ENCODE results near the gene ANKS1B.

ANKS1B gene

DNA sequence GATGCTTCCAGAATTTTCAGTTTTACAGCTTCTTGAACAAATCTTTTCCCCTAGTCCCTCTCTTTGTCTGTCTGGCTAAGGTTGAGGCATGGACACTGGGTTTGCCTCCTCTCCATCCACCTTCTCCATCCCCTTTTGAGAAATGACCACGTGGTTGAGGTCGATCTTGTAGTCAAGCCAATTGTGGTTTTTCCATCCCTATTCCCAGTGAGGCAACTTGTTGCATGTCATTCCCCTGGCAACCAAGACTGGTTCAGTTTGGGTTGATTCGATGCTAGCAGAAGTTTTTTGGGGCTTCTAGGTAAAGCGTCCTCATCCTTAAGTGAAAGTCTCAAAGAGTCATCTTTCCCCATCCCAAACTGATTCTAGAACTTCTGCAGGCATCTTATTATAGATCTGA, 1038.9 kb downstream of the ANKS1B start:
- DNase-seq (ENCODE audit: low read depth in 2 of 2): no peak

GRCh38 chr12:98939926-98940325, 1044.8 kb downstream of the ANKS1B start:
- DNase-seq (ENCODE audit: low read depth in 2 of 2): no peak

DNA sequence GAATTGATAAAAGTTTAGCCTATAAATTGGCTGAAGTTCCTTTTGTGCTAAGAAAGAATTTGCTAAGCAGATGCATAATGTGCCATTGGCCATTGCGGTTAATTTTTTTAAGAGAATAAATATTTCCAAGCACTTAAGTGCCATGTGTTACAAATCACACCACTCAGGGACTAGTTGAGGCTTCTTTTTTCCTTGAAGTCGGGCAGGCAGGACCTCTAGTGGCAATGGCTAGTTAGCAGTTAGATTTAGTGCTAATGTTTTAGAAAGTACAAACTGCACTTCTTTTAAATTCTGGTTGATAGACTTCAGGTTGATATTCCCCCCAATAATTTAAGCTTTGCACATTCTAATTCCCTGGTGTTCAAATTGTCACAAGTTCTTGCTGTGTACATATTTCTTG, 1045.4 kb downstream of the ANKS1B start:
- DNase-seq (ENCODE audit: low read depth in 2 of 2): no peak

DNA sequence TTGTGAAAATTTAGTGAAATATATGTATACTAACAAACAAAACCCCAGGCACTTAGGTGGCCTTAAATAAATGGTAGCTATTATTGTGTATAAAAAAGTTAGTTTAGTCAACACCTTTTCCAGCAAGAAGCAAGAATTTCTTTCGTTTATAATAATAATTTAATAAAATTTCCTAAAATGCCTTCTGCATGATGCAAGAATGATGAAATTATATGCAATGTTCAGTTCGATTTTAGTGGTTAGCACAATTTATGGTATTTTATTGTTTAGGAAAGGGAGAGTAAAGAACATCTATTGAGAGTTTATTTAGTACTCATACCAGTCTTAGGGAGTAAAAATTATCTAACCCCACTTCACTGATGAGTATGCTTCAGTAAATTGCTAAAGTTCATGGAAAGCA, 1048.9 kb downstream of the ANKS1B start:
- no peak for DNase-seq (ENCODE audit: low read depth in 2 of 2)

DNA sequence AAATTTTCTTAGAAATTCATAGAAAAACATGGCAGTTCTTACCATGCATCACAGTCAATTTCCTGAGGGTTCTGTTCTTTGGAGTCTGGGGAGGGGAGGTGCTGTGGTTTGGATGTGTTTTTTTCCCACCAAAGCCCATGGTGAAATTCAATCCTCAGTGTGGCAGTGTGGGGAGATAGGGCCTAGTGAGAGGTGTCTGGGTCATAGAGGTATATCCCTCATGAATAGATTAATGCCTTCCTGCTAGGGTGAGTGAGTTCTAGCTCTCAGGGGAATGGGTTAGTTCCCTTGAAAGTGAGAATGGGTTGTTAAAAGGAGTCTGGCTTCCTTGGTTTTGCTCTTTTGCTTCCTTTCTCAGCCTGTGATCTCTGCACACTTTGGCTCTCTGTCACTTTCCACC, 1061.9 kb downstream of the ANKS1B start:
- no peak for DNase-seq (ENCODE audit: low read depth in 2 of 2)

DNA sequence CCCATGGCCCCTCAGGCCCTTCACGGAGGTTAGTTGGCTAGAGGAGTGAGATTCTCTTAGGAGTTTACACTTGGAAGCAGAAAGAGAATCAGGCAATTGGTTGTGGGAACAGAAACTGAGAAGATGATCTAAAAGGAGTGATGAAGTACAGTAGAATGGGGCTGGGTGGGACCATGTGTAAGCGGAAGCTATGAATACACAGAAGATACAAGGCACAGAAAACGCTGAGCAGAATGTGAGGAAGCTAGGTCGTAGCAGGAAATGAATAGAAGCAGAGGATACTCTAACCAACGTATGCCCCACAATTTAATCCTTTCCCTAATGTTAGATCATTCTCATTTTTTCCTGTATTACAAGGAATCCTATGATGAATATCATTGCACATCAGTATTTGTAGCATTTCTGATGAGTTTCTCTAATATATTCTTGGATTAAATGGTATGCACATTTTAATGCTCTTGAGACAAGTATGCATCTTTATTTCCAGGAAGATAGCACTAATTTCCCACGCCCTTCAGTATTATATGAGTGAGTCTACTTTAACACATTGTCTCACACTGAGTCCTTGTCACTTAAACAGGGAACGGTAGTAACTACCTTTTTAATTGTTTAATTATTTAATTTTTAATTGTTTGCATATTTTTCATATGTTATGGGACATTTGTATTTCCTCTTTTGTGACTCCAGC, 1066.4 kb downstream of the ANKS1B start:
- no peak for DNase-seq (ENCODE audit: low read depth in 2 of 2)

- no peak for DNase-seq (ENCODE audit: low read depth in 2 of 2)
Observed at GRCh38 chr12:98916106-98916505, 1068.6 kb downstream of the ANKS1B start.

GRCh38 chr12:98912401-98912974, 1072.2 kb downstream of the ANKS1B start:
- no peak for DNase-seq (ENCODE audit: low read depth in 2 of 2)

GRCh38 chr12:98911396-98911795, 1073.3 kb downstream of the ANKS1B start:
- DNase-seq (ENCODE audit: low read depth in 2 of 2): no peak

DNA sequence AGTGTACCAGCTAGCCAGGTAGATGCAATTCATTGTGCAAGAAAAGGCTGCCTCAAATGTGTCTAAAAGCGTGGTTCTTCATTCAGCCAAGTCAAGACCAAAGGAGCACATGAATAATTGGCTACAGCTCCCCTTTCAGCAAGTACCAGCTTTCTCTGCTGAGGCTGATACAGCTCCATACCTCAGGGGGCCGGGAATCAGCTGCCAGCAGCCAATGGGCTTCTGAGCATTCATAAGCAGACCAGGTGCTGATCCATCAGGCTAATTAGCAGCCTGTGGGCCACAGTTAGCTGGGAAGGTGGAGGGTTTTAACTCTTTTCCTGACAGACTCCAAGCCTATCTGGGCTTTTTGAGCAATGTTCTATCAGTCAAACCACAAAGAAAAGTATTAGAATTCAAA, 1075.0 kb downstream of the ANKS1B start:
- DNase-seq (ENCODE audit: low read depth in 2 of 2): no peak

DNA sequence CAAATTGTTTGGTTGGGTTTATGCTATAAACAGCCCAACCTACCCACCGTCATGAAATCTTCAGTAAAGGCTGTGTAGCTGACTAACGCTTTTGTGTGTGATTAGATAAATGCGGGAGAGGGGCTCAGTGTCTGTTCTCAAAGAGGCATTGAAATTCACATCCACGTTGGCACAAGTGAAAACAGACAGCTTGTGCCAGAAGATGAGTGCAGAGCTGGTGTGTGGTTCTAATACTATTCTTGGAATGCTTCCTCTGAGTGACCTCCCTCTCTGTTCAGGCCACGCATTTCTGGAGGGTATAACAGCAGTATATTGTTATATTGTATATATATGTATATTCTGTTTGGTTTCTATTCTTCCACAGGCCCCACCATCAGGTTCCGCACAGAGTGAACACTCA, 1075.9 kb downstream of the ANKS1B start:
- no peak for DNase-seq (ENCODE audit: low read depth in 2 of 2)

GRCh38 chr12:98903875-98904274, 1080.9 kb downstream of the ANKS1B start:
- no peak for DNase-seq (ENCODE audit: low read depth in 2 of 2)

GRCh38 chr12:98901189-98901588, 1083.5 kb downstream of the ANKS1B start:
- DNase-seq (ENCODE audit: low read depth in 2 of 2): no peak

DNA sequence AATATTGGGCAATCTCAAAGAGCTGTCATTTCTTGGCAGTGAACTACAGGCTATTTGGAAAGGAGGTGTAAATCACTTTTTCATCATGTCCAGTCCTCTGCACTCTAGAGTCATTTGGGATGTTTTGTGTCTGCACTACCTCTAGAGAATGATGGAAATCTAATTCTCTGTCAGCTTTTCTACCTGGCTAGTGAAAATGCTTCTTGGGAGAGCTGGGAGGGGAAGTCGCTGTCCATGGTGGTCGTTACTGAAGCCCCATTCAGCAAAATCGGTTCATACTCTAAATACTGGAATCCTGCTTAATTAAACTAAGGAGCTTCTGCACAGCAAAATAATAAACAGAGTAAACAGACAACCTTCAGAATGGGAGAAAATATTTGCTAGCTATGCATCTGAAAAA, 1087.8 kb downstream of the ANKS1B start:
- DNase-seq (ENCODE audit: low read depth in 2 of 2): no peak

DNA sequence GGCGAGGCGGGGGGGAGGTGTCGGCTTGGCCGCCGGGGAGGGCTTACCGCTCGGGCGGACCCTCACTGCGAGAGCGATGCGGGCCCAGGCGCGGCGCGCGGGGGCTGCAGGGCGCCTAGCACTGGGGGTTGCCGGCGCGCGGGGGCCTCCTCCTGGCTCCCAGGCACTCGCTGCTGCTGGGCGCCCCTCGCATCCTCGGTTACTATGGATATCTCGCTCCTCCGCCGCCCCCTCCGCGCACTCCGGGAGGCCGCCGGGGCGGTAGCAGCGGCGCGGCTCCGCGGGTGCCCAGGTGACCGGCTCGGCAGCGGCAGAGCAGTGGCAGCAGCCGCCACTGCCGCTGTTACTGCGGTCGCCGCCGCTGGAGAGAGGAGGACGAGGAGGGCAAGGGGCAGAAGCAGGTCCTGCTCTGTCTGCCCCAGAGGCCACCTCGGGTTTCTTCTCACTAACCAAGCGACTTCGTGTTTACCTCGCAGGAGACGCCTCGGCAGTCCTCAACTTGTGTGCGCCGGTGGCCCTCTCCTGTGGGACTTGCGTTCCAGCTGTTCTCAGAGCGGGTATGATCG, 1089.6 kb downstream of the ANKS1B start:
- DNase-seq (ENCODE audit: low read depth in 2 of 2): no peak

DNA sequence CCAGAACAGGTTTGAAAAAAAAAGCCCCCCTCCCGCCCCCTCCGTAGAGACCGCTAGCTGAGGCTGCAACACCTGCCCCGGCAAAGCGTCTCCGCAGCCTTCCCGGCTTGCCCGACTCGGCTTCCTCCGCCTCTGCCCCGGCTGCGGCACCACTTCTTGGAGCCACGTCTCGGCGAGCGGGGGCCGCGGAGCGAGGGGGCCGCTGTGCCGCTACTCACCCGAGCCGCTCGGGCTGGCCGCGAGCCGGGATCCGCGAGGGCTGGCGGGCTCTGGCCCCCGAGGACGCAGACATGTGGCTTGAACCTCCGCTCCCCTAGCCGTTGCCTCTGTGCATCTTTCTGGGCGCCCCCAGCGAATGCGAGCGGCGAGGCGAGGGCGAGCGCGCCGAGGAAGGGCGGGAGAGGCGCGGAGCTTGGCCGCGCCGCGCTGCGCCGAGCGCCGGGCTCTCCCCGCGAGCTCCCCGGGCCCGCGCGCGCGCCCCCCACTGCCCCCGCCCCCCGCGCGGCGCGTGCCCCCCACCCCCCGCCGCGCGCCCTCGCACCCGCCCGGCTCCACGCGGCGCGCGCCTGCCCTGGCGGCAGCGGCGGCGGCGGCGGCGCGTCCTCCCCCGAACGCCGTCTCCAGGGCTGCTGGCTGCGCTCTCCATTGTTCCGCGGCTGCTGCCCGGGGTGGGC, 1090.2 kb downstream of the ANKS1B start:
- DNase-seq (ENCODE audit: low read depth in 2 of 2): no peak

DNA sequence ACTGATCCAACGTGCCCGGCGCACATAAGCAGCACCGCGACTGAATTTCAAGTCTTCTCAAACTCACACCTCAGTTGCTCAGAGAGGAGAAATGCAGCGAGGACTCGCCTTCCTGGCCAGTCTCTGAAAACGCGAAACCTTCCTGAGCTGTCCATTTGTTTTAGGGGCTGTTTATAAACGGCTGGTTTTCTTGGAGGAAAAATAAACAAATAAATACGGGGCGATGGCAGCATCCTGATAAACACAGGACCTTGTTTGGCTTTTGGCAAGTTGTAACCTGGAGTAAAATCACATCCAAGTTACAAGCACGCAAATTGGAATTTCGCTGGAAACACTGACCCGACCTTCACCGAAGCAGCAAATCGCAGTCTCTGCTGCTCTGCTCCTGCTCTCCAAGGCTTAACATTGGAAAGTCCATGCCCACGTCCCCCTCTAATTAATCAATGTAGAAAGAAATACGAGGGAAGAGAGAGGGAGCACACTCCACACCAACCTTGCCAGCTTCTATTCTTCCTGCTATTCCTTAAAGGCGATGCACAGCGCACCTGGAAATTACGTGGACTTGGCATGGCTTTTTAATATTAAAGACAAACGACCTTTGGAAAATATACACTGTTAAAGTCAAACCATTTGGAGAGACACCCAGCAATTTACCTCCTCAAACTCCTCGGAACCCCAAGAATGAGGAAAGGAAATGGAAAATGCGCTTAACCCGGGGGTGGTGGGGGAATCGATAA, 1090.9 kb downstream of the ANKS1B start:
- no peak for DNase-seq (ENCODE audit: low read depth in 2 of 2)

- no peak for DNase-seq (ENCODE audit: low read depth in 2 of 2)
Observed at GRCh38 chr12:98893126-98893674, 1091.5 kb downstream of the ANKS1B start.

DNA sequence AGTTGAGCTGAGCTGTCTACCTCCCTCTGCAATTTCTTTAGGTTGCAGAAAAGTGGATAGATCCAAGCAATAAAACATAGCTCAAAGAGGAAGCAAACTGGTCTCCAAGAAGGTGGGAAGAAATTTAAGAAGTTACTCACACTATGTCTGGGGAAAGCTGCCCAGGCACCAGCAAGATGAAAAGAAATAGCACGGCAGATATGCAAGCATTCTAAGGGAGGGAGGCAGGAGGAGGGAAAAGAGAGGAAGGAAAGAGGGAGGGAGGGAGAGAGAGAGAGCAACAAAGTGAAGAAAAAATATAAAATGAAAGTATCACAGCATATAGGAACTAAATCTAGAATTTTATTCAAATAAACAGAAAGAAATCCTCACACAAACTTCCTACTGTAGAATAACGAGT, 1099.0 kb downstream of the ANKS1B start:
- DNase-seq (ENCODE audit: low read depth in 2 of 2): no peak

DNA sequence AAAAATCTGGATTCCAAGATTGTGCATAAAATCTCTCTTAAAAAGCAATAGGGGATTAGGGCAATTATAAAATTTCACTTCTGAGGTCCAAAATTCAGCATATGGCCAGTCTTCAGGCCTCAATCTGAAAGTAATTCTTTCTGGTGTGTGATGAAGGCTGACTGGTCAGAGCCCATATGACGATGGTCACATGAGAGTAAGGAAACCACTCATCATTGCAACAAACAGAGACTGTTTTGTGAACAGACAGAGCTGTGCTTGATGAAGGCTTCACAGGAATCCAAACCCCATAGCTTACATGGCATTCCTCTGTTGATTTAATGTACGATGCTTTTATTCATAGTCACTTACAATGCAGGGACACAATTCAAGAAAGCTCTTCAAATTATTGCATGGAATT, 1101.5 kb downstream of the ANKS1B start:
- DNase-seq (ENCODE audit: low read depth in 2 of 2): no peak

DNA sequence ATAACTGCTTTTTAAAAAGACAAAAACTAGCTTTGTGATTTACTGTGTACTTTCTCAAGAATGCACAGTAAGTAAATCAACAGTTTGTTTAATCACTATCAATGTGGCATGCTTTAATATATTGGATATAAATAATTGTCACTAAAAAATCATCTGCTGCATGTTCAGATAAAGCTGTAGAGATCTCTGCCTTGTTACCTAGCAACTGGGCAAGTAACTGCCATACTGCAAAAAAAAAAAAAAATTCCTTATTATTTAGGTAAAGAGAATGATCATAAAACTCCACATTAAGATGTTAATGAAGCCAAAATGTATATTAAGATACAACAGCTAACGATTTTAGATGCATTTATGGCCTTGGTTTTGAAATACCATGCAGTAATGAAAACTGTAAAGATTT, 1102.2 kb downstream of the ANKS1B start:
- no peak for DNase-seq (ENCODE audit: low read depth in 2 of 2)

GRCh38 chr12:98873776-98874175, 1111.0 kb downstream of the ANKS1B start:
- no peak for DNase-seq (ENCODE audit: low read depth in 2 of 2)
